ENCODE data around the gene DCAF8. TPM values are rescaled to one million over a fixed set of nuclear protein-coding genes. Genes with fewer than 3 reads are reported as not detected.

Gene DCAF8
- total and polyA plus RNA-seq, 12 donors = 64.3 to 162 (median 132) TPM

GRCh38 chr1:160208557-160209320, 53.6 kb downstream of the DCAF8 start:
- peak overlapping the region in 3 of 5 donors; percentile 31 to 94 (median 60) for H3K27ac ChIP-seq
- peaks cover 19 to 56% of the 10 kb centered on the region in 2 donors for H3K4me1 ChIP-seq (replicated peaks in 1 of 2)
- DNase-seq = peak in 1 of 7 donors; percentile 50
- H3K4me3 ChIP-seq = no peak overlapping the region
- intact Hi-C loops (cut with DNase I) = loop anchor here in 1 of 2 donors (5.0 kb wide), 1 partner anchor 49 kb away; no protein-coding TSS in a partner anchor
- TF ChIP-seq POLR2A (IDR thresholded peaks at IDR 0.05) (no peak), CTCF (IDR thresholded peaks at IDR 0.05) (no peak)
- H3K9me3 ChIP-seq (replicated peaks in 1 of 3) = no peaks in the 10 kb centered on the region
- 56 to 65% (median 61%) methylated on average over 6 of the region's 6 CpGs for WGBS, 4 donors
- no peaks in the 10 kb centered on the region for H3K27me3 ChIP-seq
- H3K36me3 ChIP-seq (replicated peaks in 1 of 2) = peaks cover 0 to 29% of the 10 kb centered on the region in 2 donors

- DNase-seq = peak in 1 of 7 donors; percentile 61
- WGBS, 4 donors = 62 to 70% (median 66%) methylated on average over 9 of the region's 9 CpGs
- peaks cover 0 to 22% of the 10 kb centered on the region in 2 donors for H3K36me3 ChIP-seq (replicated peaks in 1 of 2)
- no peaks in the 10 kb centered on the region for H3K27me3 ChIP-seq
- peaks cover 19 to 56% of the 10 kb centered on the region in 2 donors for H3K4me1 ChIP-seq (replicated peaks in 1 of 2)
- no peaks in the 10 kb centered on the region for H3K9me3 ChIP-seq (replicated peaks in 1 of 3)
- peak overlapping the region in 4 of 5 donors; percentile 16 to 94 (median 46) for H3K27ac ChIP-seq
- TF ChIP-seq POLR2A (IDR thresholded peaks at IDR 0.05) (no peak), CTCF (IDR thresholded peaks at IDR 0.05) (no peak)
- intact Hi-C loops (cut with DNase I) = loop anchor here in 1 of 2 donors (5.0 kb wide), 1 partner anchor 49 kb away; no protein-coding TSS in a partner anchor
- no peak overlapping the region for H3K4me3 ChIP-seq
Observed at GRCh38 chr1:160207771-160208556, 54.4 kb downstream of the DCAF8 start.

- TF ChIP-seq POLR2A (IDR thresholded peaks at IDR 0.05) = no peak
- TF ChIP-seq CTCF (IDR thresholded peaks at IDR 0.05) = no peak
- DNase-seq = no peak
- Histone ChIP-seq H3K9me3 (replicated peaks in 1 of 3) (no peaks in the 10 kb centered on the region), H3K27me3 (no peaks in the 10 kb centered on the region), H3K27ac (peak overlapping the region in 3 of 5 donors; percentile 16 to 96 (median 94)), H3K4me3 (no peak overlapping the region), H3K4me1 (replicated peaks in 1 of 2) (peaks cover 19 to 56% of the 10 kb centered on the region in 2 donors), H3K36me3 (replicated peaks in 1 of 2) (peaks cover 0 to 14% of the 10 kb centered on the region in 2 donors)
- WGBS, 4 donors = 86 to 95% (median 91%) methylated on average over 4 of the region's 4 CpGs
- intact Hi-C loops (cut with DNase I) = loop anchor here in 1 of 2 donors (5.0 kb wide), 1 partner anchor 50 kb away; no protein-coding TSS in a partner anchor
Observed at GRCh38 chr1:160207118-160207650, 55.2 kb downstream of the DCAF8 start.
